SK-N-SH treated with all-trans-retinoic acid at 6 μM for 48 hours (cell line): ENCODE data around the gene NAA60.

Source experiments
- BACH2 ChIP-seq: fragments of 250-450 bp; sonication (Bioruptor Pico); IDR thresholded peaks from 2 replicates; pipeline ENCODE4 v1.9.0; 2021; ENCODE audit warnings: mild to moderate bottlenecking, borderline replicate concordance
- CREB5 ChIP-seq: fragments of 250-450 bp; sonication (Bioruptor Pico); IDR thresholded peaks from 2 replicates; pipeline ENCODE4 v1.5.1; 2020; ENCODE audit warnings: low read depth, mild to moderate bottlenecking, moderate library complexity
- ESRRG ChIP-seq: fragments of 250-450 bp; sonication (Bioruptor Pico); IDR thresholded peaks from 2 replicates; pipeline ENCODE4 v1.6.1; 2021; ENCODE audit warnings: mild to moderate bottlenecking
- PATZ1 ChIP-seq: fragments of 250-450 bp; sonication (Bioruptor Pico); IDR thresholded peaks from 2 replicates; pipeline ENCODE4 v1.8.0; 2020; ENCODE audit warnings: mild to moderate bottlenecking, moderate library complexity, borderline replicate concordance
- PPARA ChIP-seq: fragments of 250-450 bp; sonication (Bioruptor Pico); IDR thresholded peaks from 2 replicates; pipeline ENCODE4 v1.5.0; 2020; ENCODE audit warnings: mild to moderate bottlenecking, borderline replicate concordance
- RARB ChIP-seq: fragments of 250-450 bp; sonication (Bioruptor Pico); IDR thresholded peaks from 2 replicates; pipeline ENCODE4 v1.8.0; 2021; ENCODE audit warnings: mild to moderate bottlenecking, moderate library complexity
- ZFP3 ChIP-seq: fragments of 250-450 bp; sonication (Bioruptor Pico); IDR thresholded peaks from 2 replicates; pipeline ENCODE4 v1.5.0; 2020; ENCODE audit warnings: mild to moderate bottlenecking, moderate library complexity
- ZNF70 ChIP-seq: fragments of 450-650 bp; formaldehyde crosslinking; IDR thresholded peaks from 2 replicates; pipeline ENCODE4 v1.5.0; 2020; ENCODE audit warnings: mild to moderate bottlenecking, moderate library complexity

GRCh38 chr16:3509470-3509928, 66.0 kb downstream of the NAA60 start:
- no peak for TF ChIP-seq PATZ1
- TF ChIP-seq ZFP3 (CRISPR knock-in tag): no peak
- no peak for TF ChIP-seq ESRRG (CRISPR knock-in tag)
- no peak for TF ChIP-seq CREB5 (CRISPR knock-in tag)
- no peak for TF ChIP-seq PPARA (CRISPR knock-in tag)
- TF ChIP-seq RARB (CRISPR knock-in tag): no peak
- TF ChIP-seq BACH2 (CRISPR knock-in tag): no peak
- no peak for TF ChIP-seq ZNF70 (CRISPR knock-in tag)
